ENCODE results near the gene MPPED1. TPM values are rescaled to one million over a fixed set of nuclear protein-coding genes. Genes with fewer than 3 reads are reported as not detected.

Gene MPPED1
- total and polyA plus RNA-seq, 12 donors = 0.01 TPM; not detected in 11

GRCh38 chr22:43546186-43546585, 134.4 kb downstream of the MPPED1 start:
- Histone ChIP-seq H3K27me3 (peaks cover 0 to 10% (median 0%) of the 10 kb centered on the region in 7 donors), H3K4me3 (no peak overlapping the region), H3K27ac (no peak overlapping the region), H3K36me3 (no peaks in the 10 kb centered on the region), H3K9me3 (no peaks in the 10 kb centered on the region), H3K4me1 (no peaks in the 10 kb centered on the region)
- DNase-seq = no peak
- intact Hi-C loops (cut with DNase I) = no loop called here
- WGBS, 2 donors = 86 to 90% methylated on average over 5 of the region's 5 CpGs
- no peak for ATAC-seq
- no peak for TF ChIP-seq CTCF (IDR thresholded peaks at IDR 0.05)

- Histone ChIP-seq H3K36me3 (no peaks in the 10 kb centered on the region), H3K27ac (no peak overlapping the region), H3K9me3 (peaks cover 0 to 6% (median 0%) of the 10 kb centered on the region in 11 donors), H3K4me1 (no peaks in the 10 kb centered on the region), H3K27me3 (no peaks in the 10 kb centered on the region), H3K4me3 (no peak overlapping the region)
- no peak for ATAC-seq
- intact Hi-C loops (cut with DNase I) = no loop called here
- 77 to 78% methylated on average over 14 of the region's 14 CpGs for WGBS, 2 donors
- no peak for TF ChIP-seq CTCF (IDR thresholded peaks at IDR 0.05)
- no peak for DNase-seq
Observed at GRCh38 chr22:43550024-43550620, 138.3 kb downstream of the MPPED1 start.

- no peaks in the 10 kb centered on the region for H3K36me3 ChIP-seq
- intact Hi-C loops (cut with DNase I) = no loop called here
- WGBS, 2 donors = 80 to 84% methylated on average over 6 of the region's 6 CpGs
Observed at GRCh38 chr22:43550672-43551071, 138.9 kb downstream of the MPPED1 start.

GRCh38 chr22:43553451-43554258, 141.8 kb downstream of the MPPED1 start:
- ATAC-seq = no peak
- intact Hi-C loops (cut with DNase I) = no loop called here
- no peak overlapping the region for H3K4me3 ChIP-seq
- 85 to 93% methylated on average over 16 of the region's 16 CpGs for WGBS, 2 donors
- H3K36me3 ChIP-seq = no peaks in the 10 kb centered on the region
- no peak overlapping the region for H3K27ac ChIP-seq
- no peak for TF ChIP-seq CTCF (IDR thresholded peaks at IDR 0.05)
- peaks cover 0 to 19% (median 0%) of the 10 kb centered on the region in 11 donors for H3K9me3 ChIP-seq
- DNase-seq = no peak
- no peaks in the 10 kb centered on the region for H3K4me1 ChIP-seq
- H3K27me3 ChIP-seq = no peaks in the 10 kb centered on the region

More at GRCh38 chr22:43550672-43551071, 138.9 kb downstream of the MPPED1 start:
- ATAC-seq = no peak
- Histone ChIP-seq H3K4me1 (no peaks in the 10 kb centered on the region), H3K4me3 (no peak overlapping the region), H3K9me3 (peaks cover 0 to 6% (median 0%) of the 10 kb centered on the region in 11 donors), H3K27me3 (no peaks in the 10 kb centered on the region), H3K27ac (no peak overlapping the region)
- no peak for TF ChIP-seq CTCF (IDR thresholded peaks at IDR 0.05)
- DNase-seq = no peak

Measured in heart right ventricle (tissue), 16 donors.